LNCAP (cell line): ENCODE data around the gene MN1.

ENCODE experiments used
- CTCF ChIP-seq: fragments of 450-650 bp; IDR thresholded peaks from 2 replicates; pipeline ENCODE4 v1.5.1; 2017; ENCODE audit warnings: mild to moderate bottlenecking

Gene MN1

DNA sequence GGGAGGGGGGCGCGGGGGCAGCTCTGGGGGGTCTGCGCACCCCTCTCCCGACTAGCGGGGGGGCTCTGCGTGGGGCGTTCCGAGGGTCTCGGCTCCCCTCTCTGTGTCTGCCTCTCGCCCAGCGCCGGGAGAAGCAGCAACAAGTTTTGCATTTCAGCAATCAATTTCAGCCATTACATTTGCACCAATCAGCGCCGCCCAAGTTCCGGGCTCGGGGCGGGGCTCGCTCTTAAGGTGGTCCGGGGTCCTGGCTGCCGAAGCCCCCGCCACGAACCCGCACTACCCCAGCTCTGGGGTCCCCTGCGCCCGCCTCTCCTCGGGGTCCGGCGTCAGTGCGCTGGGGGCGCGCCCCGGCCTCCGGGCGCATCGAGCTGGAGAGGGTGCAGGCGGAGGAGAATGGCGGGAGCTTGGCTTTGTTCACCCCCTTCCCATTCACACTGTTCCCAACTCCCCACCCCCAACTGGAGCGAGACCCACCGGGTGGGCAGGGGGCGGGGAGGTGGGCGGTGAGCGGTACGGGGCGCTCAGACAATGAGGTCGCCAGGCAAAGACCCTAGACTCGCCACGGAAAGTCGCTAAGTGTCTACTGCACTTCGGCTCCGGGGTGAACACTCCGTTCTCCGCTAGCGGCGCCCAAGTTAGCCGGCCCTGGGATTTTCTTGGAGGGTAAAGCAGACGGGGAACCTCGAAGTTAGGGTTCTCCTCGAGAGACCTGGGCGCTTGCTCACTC is at the start of gene MN1:
MN1 (minus strand) TSS at position 141 of the 730 bp plus-strand sequence. CDS start 1,213 bp downstream, outside the sequence.
- no peak for TF ChIP-seq CTCF

GRCh38 chr22:27850000-27850521 is 48.5 kb upstream of the MN1 start:
- TF ChIP-seq CTCF, result no peak

GRCh38 chr22:27848005-27848404 is 46.4 kb upstream of the MN1 start:
- TF ChIP-seq CTCF, result no peak

DNA sequence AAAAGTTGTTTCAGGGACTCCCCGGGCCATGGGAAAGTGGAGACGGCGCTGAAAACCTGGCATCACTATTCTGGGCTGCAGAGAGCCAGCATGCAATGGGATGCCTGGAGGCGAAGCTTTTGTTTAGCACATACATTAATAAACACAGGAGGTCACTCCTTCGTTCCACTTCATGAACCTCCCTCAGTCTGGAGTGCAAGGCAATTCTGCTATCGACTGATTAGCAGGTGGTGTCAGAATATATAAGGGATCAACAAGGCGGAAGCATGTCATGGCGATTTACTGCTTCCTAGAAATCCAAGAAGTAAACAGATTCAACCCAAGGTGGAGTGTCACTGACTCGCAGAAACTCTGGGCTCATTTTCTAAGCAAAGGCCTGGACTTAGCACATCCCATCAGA is 45.4 kb upstream of the MN1 start:
- TF ChIP-seq CTCF, result no peak

DNA sequence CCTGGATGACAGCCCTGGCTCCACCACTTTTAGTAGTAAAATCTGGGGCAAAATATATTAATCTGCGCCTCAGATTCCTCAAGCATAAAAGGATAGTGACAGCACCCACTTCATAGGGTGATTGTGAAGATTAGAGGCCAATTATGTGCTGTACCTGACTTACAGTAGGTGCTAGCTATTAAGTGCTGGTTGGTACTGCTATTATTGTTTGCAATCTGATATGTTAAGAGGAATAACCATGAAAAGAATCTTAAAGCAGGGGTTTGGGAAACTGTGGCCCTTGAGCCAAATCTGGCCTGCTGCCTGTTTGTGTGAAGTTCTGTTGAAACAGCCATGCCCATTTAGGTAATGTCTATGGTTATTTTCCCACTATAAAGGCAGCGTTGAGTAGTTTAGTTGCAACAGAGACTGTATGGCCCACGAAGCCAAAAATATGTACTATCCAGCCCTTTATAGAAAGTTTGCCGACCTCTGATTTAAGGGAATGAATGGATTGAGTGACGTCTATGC is 44.7 kb upstream of the MN1 start:
- no peak for TF ChIP-seq CTCF

DNA sequence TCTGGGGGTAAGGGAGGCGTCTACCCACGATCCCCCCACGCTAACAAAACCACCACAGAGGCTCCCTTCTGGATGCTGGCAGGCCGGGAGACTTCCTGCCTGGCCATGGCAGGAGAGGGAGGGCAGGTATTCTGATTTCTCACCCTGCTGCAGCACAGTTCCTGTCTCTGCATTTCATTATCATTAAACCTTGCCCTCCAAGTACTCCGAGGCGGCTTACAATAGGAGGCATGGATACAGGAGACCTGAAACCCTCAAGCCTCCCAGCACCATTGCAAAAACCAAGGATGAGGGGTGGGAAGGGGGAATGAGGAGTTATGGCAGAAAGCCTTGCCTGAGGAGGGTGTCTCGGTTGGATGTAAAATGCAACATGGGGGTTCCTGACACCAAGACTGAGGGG is 44.1 kb upstream of the MN1 start:
- TF ChIP-seq CTCF, result no peak

- no peak for TF ChIP-seq CTCF
These were observed 43.4 kb upstream of the MN1 start for GRCh38 chr22:27844656-27845591.
